Keratinocyte (primary cell): ENCODE measurements around the gene VWA5B2. TPM values are rescaled to one million over a fixed set of nuclear protein-coding genes. Genes with fewer than 3 reads are reported as not detected.
A peak's percentile ranks its signal among the peaks of the same experiment; 100 is the strongest.

Source experiments
- DNase-seq: peaks from one replicate; pipeline ENCODE4 v3.0.0-alpha.2; 2011; ENCODE audit warnings: low read depth, missing footprints, low spot score
- FAIRE-seq: peaks from 2 replicates; lab custom pipeline; 2011; peaks lifted over from hg19 to GRCh38; lab: Jason Lieb, UNC
- H2AFZ ChIP-seq: 2 replicates; pipeline ENCODE4 v1.6.0; 2012; ENCODE audit warnings: low read length, control low read depth, inconsistent platforms; ENCODE audit not compliant: control insufficient read depth
- H3K27ac ChIP-seq: 2 replicates; pipeline ENCODE4 v1.5.1; 2011; ENCODE audit warnings: low read length; ENCODE audit not compliant: control insufficient read depth, insufficient read depth
- H3K27me3 ChIP-seq: 3 replicates; pipeline ENCODE4 v1.6.0; 2011; ENCODE audit warnings: low read length; ENCODE audit not compliant: control insufficient read depth, insufficient read depth; ENCODE audit errors: extremely low read depth
- H3K36me3 ChIP-seq, 2 experiments: 2 replicates in 1 of 2; 3 replicates in 1 of 2; pipeline ENCODE4 v1.5.1; 2011; ENCODE audit warnings: low read length in 2 of 2, mild to moderate bottlenecking in 1 of 2; ENCODE audit not compliant: control insufficient read depth in 2 of 2, insufficient read depth in 2 of 2; ENCODE audit errors: extremely low read depth in 1 of 2
- H3K4me1 ChIP-seq: 3 replicates; pipeline ENCODE4 v1.5.1; 2011; ENCODE audit warnings: low read length; ENCODE audit not compliant: control insufficient read depth, insufficient read depth; ENCODE audit errors: extremely low read depth
- H3K4me2 ChIP-seq: 3 replicates; pipeline ENCODE4 v1.6.0; 2011; ENCODE audit warnings: low read depth, low read length; ENCODE audit not compliant: control insufficient read depth, insufficient read depth; ENCODE audit errors: extremely low read depth
- H3K4me3 ChIP-seq, 3 experiments: fragments of 200-600 bp in 1 of 3; sonication (generic) in 1 of 3; 2 replicates in 2 of 3; 3 replicates in 1 of 3; pipeline ENCODE4 v1.5.1; 2011 to 2016; ENCODE audit warnings: low read length in 3 of 3, mild to moderate bottlenecking in 3 of 3, control low read depth in 2 of 3, inconsistent platforms in 1 of 3, low read depth in 1 of 3, mixed read lengths in 1 of 3, mixed run types in 1 of 3, moderate library complexity in 1 of 3; ENCODE audit not compliant: control insufficient read depth in 2 of 3, insufficient read depth in 2 of 3; ENCODE audit errors: extremely low read depth in 1 of 3
- H3K79me2 ChIP-seq: 2 replicates; pipeline ENCODE4 v1.6.0; 2012; ENCODE audit warnings: low read length; ENCODE audit not compliant: control insufficient read depth, insufficient read depth
- H3K9ac ChIP-seq: 3 replicates; pipeline ENCODE4 v1.6.0; 2011; ENCODE audit warnings: low read length; ENCODE audit not compliant: control insufficient read depth, insufficient read depth; ENCODE audit errors: extremely low read depth
- H3K9me1 ChIP-seq: 3 replicates; pipeline ENCODE4 v1.6.0; 2011; ENCODE audit warnings: low read length; ENCODE audit not compliant: control insufficient read depth, insufficient read depth; ENCODE audit errors: extremely low read depth
- H3K9me3 ChIP-seq: 2 replicates; pipeline ENCODE4 v1.5.1; 2012; ENCODE audit warnings: low read depth, low read length; ENCODE audit not compliant: control insufficient read depth
- H4K20me1 ChIP-seq: 3 replicates; pipeline ENCODE4 v1.6.0; 2011; ENCODE audit warnings: low read length; ENCODE audit not compliant: control insufficient read depth, insufficient read depth; ENCODE audit errors: extremely low read depth
- CTCF ChIP-seq, 3 experiments: IDR thresholded peaks in 1 of 3; conservative IDR thresholded peaks in 1 of 3; optimal IDR thresholded peaks in 1 of 3; 2 replicates in 2 of 3; 3 replicates in 1 of 3; pipeline versions ENCODE3 to v1.5.1; 2011; ENCODE audit warnings: low read length in 3 of 3, mild to moderate bottlenecking in 3 of 3, moderate library complexity in 2 of 3, control low read depth in 1 of 3, inconsistent platforms in 1 of 3; ENCODE audit not compliant: insufficient read depth in 2 of 3; ENCODE audit errors: extremely low read depth in 1 of 3
- EZH2 ChIP-seq: IDR thresholded peaks from one replicate; pipeline ENCODE4 v1.6.1; 2012; ENCODE audit warnings: inconsistent platforms, mild to moderate bottlenecking, low read length, moderate library complexity
- dilution Hi-C: fragments of 300-500 bp; cut with MboI; formaldehyde crosslinking; loops from one replicate; pipeline ENCODE4 v1.7.0; 2020; ENCODE audit warnings: low sequenced_read_pairs; ENCODE audit not compliant: extremely low pct_ligation_motif_present
- polyA plus RNA-seq, 5 experiments: library from polyadenylated mRNA; depleted of rRNA in 3 of 5; stranded (reverse) in 3 of 5; stranded (forward) in 1 of 5; unstranded in 1 of 5; fragments of >200 nt; gene quantifications; 1 replicate in 1 of 5; 2 replicates in 3 of 5; 3 replicates in 1 of 5; pipeline versions ENCODE4 v1.2.1 to v1.2.3, GENCODE V29; 2011 to 2012; ENCODE audit warnings: missing spikeins in 2 of 5, low read depth in 1 of 5, low replicate concordance in 1 of 5

VWA5B2 gene
- polyA plus RNA-seq, 1 donor (not counting 4 experiments of a cell fraction or from before 2014, with no cell fraction given) = not detected

GRCh38 chr3:184260724-184261269 is 31.4 kb downstream of the VWA5B2 start:
- no peaks in the 10 kb centered on the region for H3K79me2 ChIP-seq
- peaks cover 13% of the 10 kb centered on the region for H3K4me1 ChIP-seq
- H3K27me3 ChIP-seq = peaks cover 22% of the 10 kb centered on the region
- dilution Hi-C loops = no loop called here
- no peak for FAIRE-seq
- no peak overlapping the region for H3K27ac ChIP-seq
- peak overlapping the region; percentile 35 for H3K4me2 ChIP-seq
- peak; percentile 65 for TF ChIP-seq EZH2
- TF ChIP-seq CTCF (optimal IDR thresholded peaks at IDR 0.05 in 1 of 3, IDR thresholded peaks at IDR 0.05 in 1 of 3, conservative IDR thresholded peaks at IDR 0.05 in 1 of 3; ENCODE audit: extremely low read depth in 1 of 3, insufficient read depth in 2 of 3, low read length in 3 of 3) = no peak
- no peak for DNase-seq
- no peak overlapping the region for H3K9ac ChIP-seq
- no peaks in the 10 kb centered on the region for H3K9me3 ChIP-seq
- no peaks in the 10 kb centered on the region for H3K9me1 ChIP-seq
- H4K20me1 ChIP-seq = no peaks in the 10 kb centered on the region
- peak overlapping the region; percentile 30 to 59 (median 49) for H3K4me3 ChIP-seq
- H3K36me3 ChIP-seq = peaks cover 4 to 6% of the 10 kb centered on the region in 2 experiments
- no peak overlapping the region for H2AFZ ChIP-seq

- Histone ChIP-seq H4K20me1 (no peaks in the 10 kb centered on the region), H3K4me3 (peak within 1 kb of the TSS; percentile 39 to 59 (median 58)), H3K36me3 (peaks cover 4 to 6% of the 10 kb centered on the region in 2 experiments), H3K27ac (no peak within 1 kb of the TSS), H3K9me3 (no peaks in the 10 kb centered on the region), H3K4me2 (peak within 1 kb of the TSS; percentile 81), H3K9me1 (no peaks in the 10 kb centered on the region), H3K79me2 (no peaks in the 10 kb centered on the region), H3K27me3 (peaks cover 22% of the 10 kb centered on the region), H2AFZ (peak within 1 kb of the TSS; percentile 43), H3K4me1 (peaks cover 13% of the 10 kb centered on the region), H3K9ac (peak within 1 kb of the TSS; percentile 50)
- FAIRE-seq (no peak), DNase-seq (no peak)
- no peak for TF ChIP-seq CTCF (optimal IDR thresholded peaks at IDR 0.05 in 1 of 3, IDR thresholded peaks at IDR 0.05 in 1 of 3, conservative IDR thresholded peaks at IDR 0.05 in 1 of 3; ENCODE audit: extremely low read depth in 1 of 3, insufficient read depth in 2 of 3, low read length in 3 of 3)
- no peak for TF ChIP-seq EZH2
- dilution Hi-C loops = no loop called here
Measured at GRCh38 chr3:184261270-184261853, 32.0 kb downstream of the VWA5B2 start, which contains the start of gene CAMK2N2. CAMK2N2 (minus strand) TSS chr3:184261553; CDS start chr3:184261285, 268 bp downstream.
